GM21381 (cell line): ENCODE results near the gene TTLL6.
"Not testable (repeated sequence)": the region's sequence is repeated elsewhere in the genome, so short reads cannot be mapped to it uniquely, and the experiment has no call there.

Experiments used
- ATAC-seq: cut with Tn5 transposase; IDR thresholded peaks from one replicate; pipeline ENCODE4 v1.9.1; 2021; ENCODE audit warnings: mild to moderate bottlenecking, moderate library complexity; ENCODE audit not compliant: unreplicated experiment

TTLL6 gene

DNA sequence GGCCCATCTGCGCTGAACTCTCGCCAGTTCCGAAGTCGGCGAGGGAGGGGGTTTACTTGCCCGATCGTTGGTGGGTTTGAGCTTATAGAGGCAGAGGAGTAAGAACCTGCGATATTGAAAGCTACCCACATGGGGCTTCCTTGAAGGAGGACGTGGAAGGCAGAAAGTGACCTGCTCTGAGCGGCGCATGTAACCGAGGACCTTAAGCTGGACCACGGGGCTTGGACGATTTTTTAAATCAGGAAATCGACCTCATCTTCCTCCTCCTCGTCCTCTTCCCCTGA, 92.1 kb downstream of the TTLL6 start:
- ATAC-seq = no peak

DNA sequence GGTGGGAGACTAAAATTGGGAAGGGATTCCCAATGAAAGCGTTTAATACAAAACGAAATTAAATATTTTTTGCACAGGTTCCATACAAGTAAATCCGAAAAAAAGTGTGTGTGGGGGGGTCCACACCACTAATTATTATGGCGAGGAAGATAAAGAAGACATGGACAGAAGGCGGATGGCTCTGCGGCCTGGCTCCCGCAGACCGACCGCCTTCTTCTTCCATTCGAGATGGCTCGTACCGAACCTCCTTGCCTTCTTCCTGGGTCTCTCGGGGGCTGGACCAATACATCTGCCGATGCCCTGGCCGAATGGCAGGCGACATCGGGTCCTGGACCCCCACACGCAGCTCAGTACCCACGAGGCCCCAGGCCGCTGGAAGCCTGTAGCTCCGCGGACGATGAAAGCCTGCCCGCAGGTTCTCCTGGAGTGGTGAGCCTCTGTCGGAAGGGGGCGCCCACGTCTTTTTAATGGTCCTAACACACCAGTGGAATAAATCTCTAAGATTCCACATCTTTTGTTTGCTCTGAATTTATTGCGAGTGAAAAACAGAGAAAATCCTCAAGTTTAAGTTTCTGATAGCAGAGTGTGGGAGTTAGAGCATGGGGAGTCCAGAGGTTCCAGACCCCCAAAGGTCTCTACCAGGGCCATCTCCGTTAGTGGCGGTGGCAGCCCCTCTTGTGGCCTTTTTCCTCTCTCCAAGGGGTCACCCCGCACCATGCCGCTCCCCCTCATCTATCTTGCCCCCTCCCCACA, 92.6 kb downstream of the TTLL6 start:
- no peak for ATAC-seq

DNA sequence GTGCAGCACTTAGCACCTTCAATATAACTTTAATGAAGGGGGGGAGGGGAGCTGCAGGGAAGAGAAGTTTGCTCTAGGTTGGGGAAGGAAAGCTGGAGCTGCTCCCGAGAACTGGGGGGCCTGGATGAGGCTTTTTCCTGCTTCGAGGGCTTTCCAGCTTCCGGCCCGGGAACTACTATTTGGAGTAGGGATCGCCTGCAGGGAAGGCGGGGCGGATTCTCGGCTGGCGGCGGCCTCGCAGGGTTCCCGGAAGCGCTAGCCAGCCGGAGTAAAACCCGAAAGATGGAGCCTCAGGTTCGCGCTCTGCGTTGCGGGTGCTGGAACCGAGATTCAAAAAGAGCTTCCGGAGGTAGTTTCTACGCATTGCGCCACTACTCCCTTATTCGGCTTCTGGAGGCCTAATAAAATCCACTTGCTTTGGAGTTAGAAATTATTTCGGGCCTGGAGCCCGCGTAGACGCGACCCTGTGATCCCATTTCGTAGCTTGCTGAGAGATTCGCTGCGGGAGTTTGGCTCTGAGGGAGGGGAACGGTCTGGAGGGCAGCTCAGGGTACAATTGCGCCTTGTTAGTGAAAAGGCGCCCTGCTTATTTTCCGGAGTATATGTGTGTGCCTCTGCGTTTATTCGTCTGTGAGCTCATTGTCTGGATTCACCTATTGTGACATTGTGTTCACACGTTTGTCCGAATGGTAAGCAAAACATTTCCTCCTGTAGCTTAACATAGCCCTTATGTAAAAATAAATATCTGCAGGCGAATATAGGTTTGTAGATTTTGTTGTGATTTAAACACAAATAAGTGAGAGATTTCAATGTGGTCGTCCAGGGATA, 93.4 kb downstream of the TTLL6 start:
- ATAC-seq = no peak

DNA sequence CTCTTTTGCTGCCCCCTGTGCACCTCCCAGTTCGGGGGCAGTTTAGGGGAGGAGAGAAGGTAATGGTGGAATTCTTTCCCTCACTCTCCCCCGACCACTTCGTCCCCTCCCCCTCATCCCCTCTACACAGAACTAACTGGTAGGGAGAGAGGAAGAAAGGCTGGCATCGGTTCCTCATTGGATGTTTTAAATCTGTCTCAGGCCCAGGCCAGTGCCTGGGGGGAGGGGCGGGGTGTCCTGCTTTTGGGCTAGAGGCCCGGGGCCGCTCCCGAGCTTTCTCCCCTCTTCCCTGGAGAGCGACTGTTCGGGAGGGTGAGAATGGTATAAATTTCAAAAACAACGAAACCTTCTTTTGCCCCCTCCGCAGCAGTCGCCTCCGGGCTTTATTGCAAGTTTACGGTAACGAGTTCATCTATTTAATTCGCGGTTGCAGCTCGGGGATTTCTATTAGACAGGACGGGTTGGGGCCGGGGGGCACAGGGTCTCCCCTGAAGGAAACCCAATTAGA, 94.1 kb downstream of the TTLL6 start, which contains the start of gene PRAC2:
Gene PRAC2 (plus strand): TSS at position 271 of the 508 bp plus-strand sequence. CDS start 1,226 bp downstream, outside the sequence.
- no peak for ATAC-seq

DNA sequence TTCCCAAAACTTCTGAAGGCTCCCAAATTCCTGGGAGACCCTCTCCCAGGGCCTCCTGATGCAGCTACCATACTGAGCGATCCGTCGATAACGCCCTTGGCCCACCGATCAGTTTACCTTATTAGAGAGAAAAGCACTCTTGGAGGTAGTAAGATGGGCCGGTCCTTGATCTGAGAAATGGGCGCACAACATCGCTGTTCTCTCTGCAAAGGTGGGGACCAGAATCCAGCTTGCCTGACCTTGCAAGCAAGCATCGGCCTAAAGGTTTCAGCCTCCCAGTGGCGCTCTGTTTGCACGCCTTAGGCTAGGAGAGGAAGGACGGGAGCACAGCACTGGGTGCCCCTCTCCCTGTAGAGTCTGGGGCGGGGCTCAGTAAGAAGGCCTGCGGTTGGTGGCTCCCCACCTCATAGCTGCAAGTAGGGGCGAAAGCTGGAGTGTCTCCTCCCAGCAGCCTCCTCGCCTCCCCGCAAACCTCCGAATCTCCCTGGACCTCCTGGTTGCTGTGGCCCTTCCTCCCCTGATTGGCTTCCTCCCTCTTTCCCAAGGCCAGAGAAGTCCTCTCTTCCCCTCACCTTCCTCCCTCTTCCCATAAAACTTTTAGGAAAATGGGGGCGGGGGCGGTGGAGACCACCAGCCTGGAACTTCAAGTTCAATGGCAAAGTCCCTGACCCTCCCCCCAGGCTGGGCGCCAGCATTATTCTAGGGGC, 94.7 kb downstream of the TTLL6 start, which contains the start of gene PRAC1:
Gene PRAC1 (minus strand): TSS at position 318 of the 707 bp plus-strand sequence. CDS start 126 bp downstream, at position 192.
- ATAC-seq = no peak

DNA sequence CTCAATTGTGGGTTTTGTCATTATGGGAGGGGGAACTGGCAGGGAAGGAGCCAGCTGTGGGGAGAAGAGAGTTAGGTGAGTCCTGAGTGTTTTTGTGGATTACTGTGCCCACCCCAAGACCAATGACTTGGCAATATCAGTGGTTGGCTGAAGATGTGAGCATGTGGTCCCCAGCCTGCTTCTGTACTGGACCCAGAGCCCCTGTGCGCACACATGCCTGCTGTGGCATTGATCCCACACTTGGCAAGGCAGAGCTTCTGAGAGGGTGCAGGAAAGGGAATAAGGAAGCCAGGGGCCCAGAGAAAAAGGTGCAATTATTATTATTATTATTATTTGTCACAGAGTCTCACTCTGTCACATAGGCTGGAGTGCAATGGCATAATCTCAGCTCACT, 96.0 kb downstream of the TTLL6 start:
- ATAC-seq = no peak

DNA sequence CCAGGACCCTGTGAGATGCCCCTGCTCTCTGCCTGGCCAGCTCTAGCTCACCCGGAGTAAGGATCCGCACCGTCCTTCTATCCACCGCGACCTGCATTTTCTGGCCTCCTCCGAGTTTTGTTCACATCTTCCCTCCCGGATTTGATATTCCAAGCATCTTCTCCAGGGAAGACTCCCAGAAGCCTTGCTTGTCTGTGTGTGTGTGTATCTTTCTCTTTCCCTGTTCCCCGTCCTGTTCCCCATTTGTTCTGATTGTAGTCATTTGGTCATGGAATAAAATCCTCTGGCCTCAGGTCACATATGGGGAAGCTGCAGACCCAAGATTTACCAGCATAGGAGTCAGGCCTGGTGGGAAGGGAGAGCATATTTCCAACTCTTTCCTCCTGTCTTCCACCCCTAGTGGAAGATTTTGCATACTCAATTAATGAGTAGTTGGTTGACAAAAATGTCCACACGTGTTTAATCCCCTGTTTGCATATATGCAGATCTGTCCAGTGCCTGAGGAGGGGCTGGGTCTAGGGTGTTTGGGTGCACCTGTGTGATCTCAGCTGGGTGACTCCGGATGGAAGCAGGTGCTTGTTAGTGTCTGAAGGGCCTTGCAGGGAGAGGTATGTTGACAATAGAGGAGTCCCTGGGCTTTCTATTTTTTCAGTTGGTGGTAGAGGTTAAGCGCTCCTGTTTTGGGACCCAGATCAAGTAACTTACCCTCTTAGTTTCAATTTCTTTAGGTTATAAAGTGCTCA, 96.6 kb downstream of the TTLL6 start:
- no peak for ATAC-seq

DNA sequence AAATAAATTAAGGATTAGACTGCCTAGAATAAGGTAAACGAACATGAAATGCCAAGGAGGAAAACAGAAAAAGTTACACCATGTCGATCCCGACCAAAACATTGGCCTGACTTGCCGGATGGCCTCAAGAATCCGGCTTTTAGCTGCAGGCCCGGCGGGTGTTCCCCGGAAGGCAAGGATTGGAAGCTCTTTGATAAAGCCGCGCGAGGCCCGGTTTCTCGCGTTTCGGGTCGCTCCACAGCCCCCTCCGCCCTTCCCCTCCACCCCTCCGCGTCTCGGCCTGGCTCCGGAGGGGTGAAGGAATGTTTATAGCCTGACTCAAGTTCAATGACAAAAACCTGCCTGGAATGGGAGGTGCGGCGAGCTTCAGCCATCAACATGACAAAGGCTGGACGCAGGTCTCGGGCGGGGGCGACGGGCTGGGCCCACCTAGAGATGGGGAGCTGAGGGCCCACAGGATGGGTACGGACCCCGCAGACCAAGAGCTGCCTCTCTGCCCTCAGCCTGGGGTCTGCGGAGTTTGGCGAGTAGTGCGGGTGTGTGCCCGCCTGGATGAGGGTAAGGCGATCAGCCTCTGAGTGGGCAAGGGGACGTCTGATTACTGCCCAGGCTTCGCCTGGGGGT, 97.3 kb downstream of the TTLL6 start:
- ATAC-seq = no peak

DNA sequence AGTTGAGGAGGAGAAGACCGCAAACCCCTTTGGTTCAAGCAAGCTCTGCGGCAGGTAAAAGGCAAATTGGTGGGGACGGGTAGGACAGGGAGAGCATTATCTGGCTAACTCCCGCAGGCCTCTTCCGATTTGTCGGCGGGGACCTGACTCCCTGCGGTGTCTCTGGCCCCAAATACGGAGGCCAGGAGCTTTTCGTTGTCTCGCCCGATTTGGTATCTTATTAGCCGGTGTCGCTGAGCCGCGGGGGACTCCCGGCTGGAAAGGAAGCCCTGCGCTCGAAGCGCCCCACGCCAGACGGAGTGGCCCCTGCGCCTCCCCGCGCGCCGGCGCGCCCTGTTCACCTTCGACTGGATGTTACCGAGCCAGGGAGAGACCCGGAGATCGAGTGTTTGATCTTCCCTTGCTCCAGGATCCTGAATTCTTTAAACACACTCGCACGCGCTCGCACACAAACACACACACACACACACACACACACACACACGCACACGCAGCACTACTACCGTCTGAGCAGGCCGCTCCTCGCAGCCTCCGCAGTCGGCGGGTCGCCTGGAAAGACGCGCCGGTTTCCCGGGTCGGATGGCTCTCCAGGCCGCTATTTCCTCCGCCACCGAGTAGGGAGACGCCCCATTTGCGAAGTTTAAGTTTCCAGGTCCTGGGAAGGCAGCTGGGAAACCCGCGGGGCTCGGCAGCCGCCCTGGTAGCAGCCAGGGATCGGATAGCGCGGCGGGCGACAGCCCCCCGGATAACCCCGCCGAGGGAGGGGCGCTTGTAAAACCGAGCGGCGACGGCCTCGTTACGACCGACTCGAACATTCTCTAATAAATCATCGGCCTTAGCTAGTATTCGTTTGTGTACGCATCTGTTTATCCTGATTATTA, 98.0 kb downstream of the TTLL6 start:
- ATAC-seq = no peak

DNA sequence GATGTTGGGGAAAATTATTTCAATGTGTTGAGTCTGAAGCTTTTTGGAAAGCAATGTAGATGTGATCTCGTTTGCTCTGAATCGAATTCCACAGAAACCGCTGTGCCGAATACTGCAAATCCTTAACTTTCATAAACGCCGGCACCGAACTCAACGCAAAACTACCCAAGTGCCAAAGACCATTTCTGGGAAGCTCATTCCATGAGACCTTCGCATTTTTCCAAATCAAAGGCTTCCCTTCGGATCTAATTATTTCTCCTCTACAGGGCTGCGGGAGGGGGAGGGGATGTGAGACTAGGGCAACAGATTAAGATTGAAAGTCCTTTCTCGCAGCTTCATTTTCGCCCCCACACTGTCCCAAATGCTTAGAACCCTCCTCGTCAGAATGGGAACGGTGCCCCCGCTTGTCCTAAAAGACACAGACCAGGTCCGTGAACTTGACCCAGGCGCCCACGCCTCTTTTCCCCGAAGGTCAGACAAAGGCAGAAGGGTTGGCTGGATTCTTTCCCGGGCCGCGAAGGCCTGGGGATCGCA, 98.7 kb downstream of the TTLL6 start:
- ATAC-seq = no peak

DNA sequence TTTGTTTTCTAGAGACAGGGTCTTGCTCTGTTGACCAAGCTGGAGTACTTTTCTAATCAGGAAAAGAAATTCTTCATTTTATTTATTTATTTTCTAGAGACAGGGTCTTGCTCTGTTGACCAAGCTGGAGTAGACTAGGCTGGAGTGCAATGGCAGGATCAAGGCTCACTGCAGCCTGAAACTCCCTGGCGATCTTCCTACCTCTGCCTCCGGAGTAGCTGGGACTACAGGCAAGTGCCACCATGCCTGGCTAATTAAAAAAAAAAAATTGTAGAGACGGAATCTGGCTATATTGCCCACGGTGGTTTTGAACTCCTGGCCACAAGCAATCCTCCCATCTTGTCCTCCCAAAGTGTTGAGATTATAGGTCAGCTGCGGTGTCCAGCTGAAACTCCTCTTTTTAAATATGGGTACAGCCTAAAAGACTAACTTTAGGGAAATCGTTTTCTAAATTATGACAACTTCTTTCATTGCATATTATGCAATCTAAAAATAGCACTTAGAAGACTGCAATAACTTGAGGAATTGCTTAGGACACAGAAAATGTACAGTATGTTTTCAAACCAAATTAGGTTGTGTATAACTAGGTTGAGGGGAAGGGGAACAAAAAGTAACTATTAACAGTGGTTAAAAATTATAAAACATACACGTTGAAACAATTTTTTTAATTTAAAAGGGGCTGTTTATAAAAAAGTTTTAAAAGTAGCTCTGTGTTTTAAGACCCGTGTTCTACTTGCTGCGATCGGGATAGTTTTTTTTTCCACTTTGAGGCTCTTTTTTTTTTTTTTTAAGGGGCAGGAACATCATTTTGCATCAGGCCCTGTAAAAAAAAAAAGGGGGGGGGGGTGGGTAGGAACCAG, 99.4 kb downstream of the TTLL6 start:
- ATAC-seq = no peak

DNA sequence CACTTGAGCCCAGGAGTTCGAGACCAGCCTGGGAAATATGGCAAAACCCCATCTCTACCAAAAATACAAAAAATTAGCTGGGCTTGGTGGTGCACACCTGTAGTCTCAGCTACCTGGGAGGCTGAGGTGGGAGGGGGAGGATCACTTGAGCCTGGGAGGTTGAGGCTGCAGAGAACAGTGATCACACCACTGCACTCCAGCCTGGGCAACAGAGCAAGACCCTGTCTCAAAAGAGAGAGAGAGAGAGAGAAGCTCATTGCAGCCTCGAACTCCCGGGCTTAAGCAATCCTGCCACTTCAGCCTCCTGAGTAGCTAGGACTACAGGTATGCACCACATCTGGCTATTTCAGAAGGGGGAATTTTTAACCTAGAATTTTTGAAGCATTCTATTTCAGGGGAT, 100.5 kb downstream of the TTLL6 start:
- ATAC-seq = not testable (repeated sequence)

DNA sequence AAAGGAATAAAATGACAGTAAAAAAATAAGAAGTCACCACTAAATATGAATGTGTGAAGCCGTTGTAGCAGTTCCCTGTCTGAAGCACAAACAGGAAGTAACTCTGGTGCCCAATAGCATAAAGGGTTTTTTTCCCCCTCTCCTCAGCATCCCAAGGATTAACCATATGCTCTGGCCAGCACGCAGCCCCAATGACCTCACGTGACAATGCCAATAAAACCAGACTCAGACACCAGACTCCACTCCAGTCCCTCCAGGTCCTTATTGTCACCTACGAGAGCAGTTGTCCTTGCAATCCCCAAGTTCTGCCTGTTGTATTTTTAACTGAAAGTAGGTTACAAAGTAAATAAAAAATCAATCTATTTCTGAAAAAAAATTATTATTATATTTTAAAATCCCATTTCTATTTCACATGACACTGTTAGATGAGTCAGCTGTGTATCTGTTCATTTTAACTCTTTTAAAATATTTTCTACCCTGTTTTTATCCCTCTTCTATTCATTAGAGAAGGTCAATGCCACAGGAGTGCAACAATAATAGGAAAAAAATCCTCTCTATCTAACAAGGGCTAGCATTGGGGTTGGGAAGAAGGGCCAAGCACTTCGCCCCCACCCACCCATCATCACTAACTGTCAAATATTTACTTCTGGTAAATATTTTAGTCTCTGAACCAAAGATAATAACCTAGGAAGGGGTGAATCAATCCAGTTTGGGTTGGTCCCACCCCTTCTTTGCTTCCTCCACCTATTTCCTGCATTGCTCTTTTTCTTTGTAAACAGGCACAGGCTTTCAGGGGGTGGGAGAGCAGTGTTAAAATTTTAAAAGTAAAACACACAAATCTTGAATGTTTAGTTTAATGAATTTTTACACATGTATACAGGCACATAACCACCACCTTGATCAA, 101.3 kb downstream of the TTLL6 start:
- ATAC-seq = no peak
